GM04504 (cell line): ENCODE data around the gene SBF2.
A peak's percentile ranks its signal among the peaks of the same experiment; 100 is the strongest.

Experiments used
- DNase-seq: peaks from one replicate; pipeline ENCODE4 v3.0.0-alpha.2; 2012; ENCODE audit warnings: low read depth

The SBF2 gene

GRCh38 chr11:9772218-9772617 lies 521.8 kb downstream of the SBF2 start:
- no peak for DNase-seq

GRCh38 chr11:9771071-9771511 lies 522.9 kb downstream of the SBF2 start:
- no peak for DNase-seq

- DNase-seq, result no peak
Measured at GRCh38 chr11:9769621-9770020, 524.4 kb downstream of the SBF2 start.

- peak; percentile 68 for DNase-seq
Measured at GRCh38 chr11:9765320-9766101, 528.5 kb downstream of the SBF2 start.

GRCh38 chr11:9763301-9763700 lies 530.7 kb downstream of the SBF2 start:
- no peak for DNase-seq

- no peak for DNase-seq
Measured at GRCh38 chr11:9762531-9762930, 531.5 kb downstream of the SBF2 start.

- DNase-seq, result no peak
Measured at GRCh38 chr11:9761441-9761945, 532.5 kb downstream of the SBF2 start.

- peak; percentile 95 for DNase-seq
Measured at GRCh38 chr11:9760193-9760575, 533.8 kb downstream of the SBF2 start.

GRCh38 chr11:9759519-9760192 lies 534.4 kb downstream of the SBF2 start:
- DNase-seq, result peak; percentile 99

- peak; percentile 75 for DNase-seq
Measured at GRCh38 chr11:9758637-9759518, 535.1 kb downstream of the SBF2 start.

GRCh38 chr11:9757809-9758636 lies 536.0 kb downstream of the SBF2 start:
- peak; percentile 48 for DNase-seq

GRCh38 chr11:9756878-9757277 lies 537.1 kb downstream of the SBF2 start:
- DNase-seq, result no peak

- DNase-seq, result no peak
Measured at GRCh38 chr11:9756461-9756860, 537.6 kb downstream of the SBF2 start.

- DNase-seq, result no peak
Measured at GRCh38 chr11:9755561-9756185, 538.3 kb downstream of the SBF2 start.

- DNase-seq, result no peak
Measured at GRCh38 chr11:9754010-9754471, 540.0 kb downstream of the SBF2 start.

GRCh38 chr11:9753021-9753420 lies 541.0 kb downstream of the SBF2 start:
- no peak for DNase-seq

- DNase-seq, result no peak
Measured at GRCh38 chr11:9752091-9752490, 541.9 kb downstream of the SBF2 start.

GRCh38 chr11:9750551-9750950 lies 543.5 kb downstream of the SBF2 start:
- DNase-seq, result no peak

GRCh38 chr11:9748361-9748970 lies 545.6 kb downstream of the SBF2 start:
- DNase-seq, result no peak

- no peak for DNase-seq
Measured at GRCh38 chr11:9747828-9748227, 546.2 kb downstream of the SBF2 start.
